HCT116 (cell line): ENCODE results near the gene LTBP4. TPM values are rescaled to one million over a fixed set of nuclear protein-coding genes. Genes with fewer than 3 reads are reported as not detected.

Source experiments
- ATAC-seq: fragments of 200-7000 bp; cut with Tn5 transposase; 2 replicates; pipeline ENCODE4 v1.9.1; 2020; ENCODE audit warnings: mild to moderate bottlenecking, moderate library complexity
- BruUV-seq: library from RNA; stranded (reverse); fragments of 400-500 nt; replicated peaks from 2 replicates; lab custom pipeline; 2021; lab: Mats Ljungman, UMichigan
- CTCF ChIA-PET: fragments of 300-600 bp; sonication (Branson Sonifier 250); formaldehyde crosslinking; loops from one replicate; lab custom pipeline; 2021; ENCODE audit warnings: antibody characterized with exemption; lab: Charles Lee
- POLR2A ChIA-PET: fragments of 300-600, 350-600 bp; sonication (Branson Sonifier 250); formaldehyde crosslinking; loops from one replicate; lab custom pipeline; 2021; ENCODE audit warnings: antibody characterized with exemption; lab: Charles Lee
- RAD21 ChIA-PET, 2 experiments: fragments of 300-600 bp; sonication (Branson Sonifier 250); formaldehyde crosslinking; loops; one replicate each; lab custom pipeline; 2023; ENCODE audit warnings: low total read pairs in 2 of 2; ENCODE audit not compliant: uncharacterized antibody in 2 of 2, unreplicated experiment in 2 of 2, low non-redundant PET in 1 of 2; lab: Charles Lee
- DNase-seq: peaks from one replicate; pipeline ENCODE4 v3.0.0-alpha.2; 2010; ENCODE audit warnings: low read depth, low spot score
- H2AFZ ChIP-seq: fragments of 200-600 bp; shearing (Covaris generic), sonication (generic); 2 replicates; pipeline ENCODE4 v1.6.1; 2017; ENCODE audit warnings: low read depth, mixed run types, mixed read lengths, antibody characterized with exemption, low read length; ENCODE audit not compliant: poor library complexity, severe bottlenecking
- H3K27ac ChIP-seq: 2 replicates; pipeline ENCODE4 v1.5.1; 2012; ENCODE audit warnings: low read depth, low read length
- H3K27me3 ChIP-seq: fragments of 200-600 bp; sonication (generic); 2 replicates; pipeline ENCODE4 v1.6.1; 2016; ENCODE audit warnings: mixed run types, low read length, mixed read lengths; ENCODE audit not compliant: insufficient read depth
- H3K36me3 ChIP-seq, 2 experiments: fragments of 200-500 bp in 1 of 2; fragments of 200-600 bp in 1 of 2; sonication (Bioruptor generic) in 1 of 2; sonication (generic) in 1 of 2; 2 replicates each; pipeline versions ENCODE4 v1.5.1 to v1.6.1; 2014 to 2016; ENCODE audit warnings: low read length in 2 of 2, inconsistent platforms in 1 of 2, mixed read lengths in 1 of 2, mixed run types in 1 of 2; ENCODE audit not compliant: insufficient read depth in 2 of 2, control insufficient read depth in 1 of 2
- H3K4me1 ChIP-seq, 2 experiments: fragments of 200-600 bp in 1 of 2; sonication (generic) in 1 of 2; 2 replicates each; pipeline versions ENCODE4 v1.5.1 to v1.6.1; 2012 to 2017; ENCODE audit warnings: low read length in 2 of 2, inconsistent platforms in 1 of 2, mild to moderate bottlenecking in 1 of 2, mixed read lengths in 1 of 2, mixed run types in 1 of 2, moderate library complexity in 1 of 2; ENCODE audit not compliant: insufficient read depth in 2 of 2, control insufficient read depth in 1 of 2
- H3K4me2 ChIP-seq: fragments of 200-600 bp; sonication (generic); 2 replicates; pipeline ENCODE4 v1.6.1; 2017; ENCODE audit warnings: mixed run types, low read length, mixed read lengths
- H3K4me3 ChIP-seq, 2 experiments: fragments of 200-600 bp in 1 of 2; sonication (generic) in 1 of 2; replicated peaks in 1 of 2; 2 replicates each; pipeline ENCODE4 v1.5.1; 2011 to 2016; ENCODE audit warnings: low read length in 2 of 2, control low read depth in 1 of 2, low read depth in 1 of 2, mild to moderate bottlenecking in 1 of 2, mixed read lengths in 1 of 2, mixed run types in 1 of 2
- H3K79me2 ChIP-seq: fragments of 200-600 bp; sonication (generic); 2 replicates; pipeline ENCODE4 v1.6.1; 2017; ENCODE audit warnings: mild to moderate bottlenecking, mixed run types, low read length, moderate library complexity, mixed read lengths; ENCODE audit not compliant: insufficient read depth
- H3K9ac ChIP-seq: fragments of 200-600 bp; sonication (generic); 2 replicates; pipeline ENCODE4 v1.6.1; 2016; ENCODE audit warnings: low read length, mixed read lengths
- H3K9me2 ChIP-seq: fragments of 200-600 bp; sonication (generic), shearing (Covaris generic); 2 replicates; pipeline ENCODE4 v1.6.1; 2017; ENCODE audit warnings: mixed run types, mild to moderate bottlenecking, moderate library complexity; ENCODE audit not compliant: insufficient read depth
- H3K9me3 ChIP-seq, 2 experiments: fragments of 200-500 bp in 1 of 2; fragments of 200-600 bp in 1 of 2; sonication (Bioruptor generic) in 1 of 2; sonication (generic) in 1 of 2; 2 replicates each; pipeline ENCODE4 v1.6.1; 2014 to 2017; ENCODE audit warnings: low read length in 2 of 2, mixed read lengths in 2 of 2, inconsistent platforms in 1 of 2, low read depth in 1 of 2, mild to moderate bottlenecking in 1 of 2, mixed run types in 1 of 2, moderate library complexity in 1 of 2; ENCODE audit not compliant: control insufficient read depth in 1 of 2, insufficient read depth in 1 of 2
- H4K20me1 ChIP-seq: fragments of 200-600 bp; sonication (generic), shearing (Covaris generic); 2 replicates; pipeline ENCODE4 v1.6.1; 2017; ENCODE audit warnings: mixed run types, mild to moderate bottlenecking, moderate library complexity; ENCODE audit not compliant: insufficient read depth
- CEBPB ChIP-seq: IDR thresholded peaks from 2 replicates; pipeline ENCODE4 v1.6.1; 2012; ENCODE audit warnings: low read depth
- FOSL1 ChIP-seq: IDR thresholded peaks from 2 replicates; pipeline ENCODE4 v1.6.1; 2012; ENCODE audit warnings: low read depth
- POLR2A ChIP-seq: IDR thresholded peaks from 2 replicates; pipeline ENCODE4 v1.7.0; 2011; ENCODE audit warnings: borderline replicate concordance; ENCODE audit not compliant: insufficient read depth, insufficient read length; ENCODE audit errors: extremely low read depth
- POLR2AphosphoS5 ChIP-seq: IDR thresholded peaks from 2 replicates; pipeline ENCODE4 v1.6.1; 2011; ENCODE audit warnings: mild to moderate bottlenecking, low read depth, low read length, moderate library complexity
- SP1 ChIP-seq: IDR thresholded peaks from 2 replicates; pipeline ENCODE4 v1.6.1; 2012; ENCODE audit warnings: low read depth
- TCF7L2 ChIP-seq: IDR thresholded peaks from 2 replicates; pipeline ENCODE4 v1.7.0; 2011; ENCODE audit warnings: borderline replicate concordance, inconsistent platforms; ENCODE audit not compliant: insufficient read depth, insufficient read length; ENCODE audit errors: extremely low read depth
- ZFX ChIP-seq: fragments of 450-650 bp; IDR thresholded peaks from 2 replicates; pipeline ENCODE4 v1.6.1; 2017
- intact Hi-C: fragments of 100-400 bp; cut with micrococcal nuclease; formaldehyde crosslinking; loops from 2 replicates; pipeline ENCODE4 v1.10.0; 2022
- total RNA-seq: library from RNA; stranded (reverse); gene quantifications from one replicate; pipeline ENCODE4 v1.2.1, GENCODE V29; 2021; ENCODE audit not compliant: unreplicated experiment
- TF ChIP-seq, protein P1 (sequence below), 3 experiments: fragments of 200-600 bp in 1 of 3; sonication (generic) in 1 of 3; IDR thresholded peaks in 2 of 3; conservative IDR thresholded peaks in 1 of 3; 2 replicates each; pipeline ENCODE4 v1.5.1; 2012 to 2017; ENCODE audit warnings: low read depth in 2 of 3, low read length in 2 of 3, antibody characterized with exemption in 1 of 3, borderline replicate concordance in 1 of 3, control low read depth in 1 of 3, mild to moderate bottlenecking in 1 of 3, mixed read lengths in 1 of 3, mixed run types in 1 of 3, moderate library complexity in 1 of 3; ENCODE audit not compliant: insufficient read depth in 1 of 3
- TF ChIP-seq, protein P2 (sequence below): IDR thresholded peaks from 2 replicates; pipeline ENCODE4 v1.6.1; 2011; ENCODE audit warnings: mild to moderate bottlenecking, low read length, moderate library complexity; ENCODE audit not compliant: insufficient replicate concordance; ENCODE audit errors: extremely low read depth

LTBP4 gene
- total RNA-seq, 1 experiment from 2014 or later: 310 TPM

DNA sequence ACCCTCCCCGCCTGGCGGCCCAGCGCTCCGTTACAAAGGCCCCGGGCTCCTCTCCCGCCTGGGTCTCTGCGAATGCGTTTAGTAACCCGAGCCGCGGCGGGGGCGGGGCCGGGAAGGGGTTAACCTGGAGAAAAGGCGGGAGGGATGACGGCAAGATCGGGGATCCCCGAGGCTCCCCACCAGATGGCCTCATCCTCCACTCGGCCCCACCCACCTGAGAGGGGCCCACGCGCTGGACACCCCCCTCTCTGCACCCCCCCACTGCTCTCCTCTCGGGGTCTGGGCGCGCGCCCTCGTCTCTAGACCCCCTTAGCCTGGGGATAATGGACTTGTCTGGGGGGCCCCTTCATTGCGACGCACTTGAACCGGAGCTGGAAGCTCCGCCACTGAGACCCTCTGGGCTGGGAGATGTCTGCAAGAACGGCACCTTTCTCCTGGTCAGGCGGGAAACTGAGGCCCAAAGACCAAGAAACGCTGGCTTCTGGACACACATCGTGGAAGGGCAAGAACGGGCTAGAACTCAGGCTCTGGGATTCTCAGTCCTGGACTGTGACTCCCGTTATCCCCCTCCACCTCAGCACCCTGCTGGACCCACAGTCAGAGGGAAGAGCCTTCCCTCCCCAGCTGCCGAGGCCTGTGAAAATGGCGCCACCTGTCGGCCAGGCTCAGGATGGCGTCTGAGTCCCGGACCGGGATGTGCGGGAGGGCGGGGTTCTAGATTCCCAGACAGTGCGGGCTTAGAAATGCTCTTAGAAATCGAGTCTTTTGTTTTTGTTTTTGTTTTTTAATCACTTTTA, 2.9 kb upstream of the LTBP4 start:
- ATAC-seq (peak; percentile 57), DNase-seq (peak; percentile 86)
- no TSS peak for BruUV-seq
- TF ChIP-seq TCF7L2 (peak; percentile 58), CEBPB (no peak), POLR2A (peak; percentile 63), FOSL1 (no peak), SP1 (no peak), POLR2AphosphoS5 (peak; percentile 53), ZFX (no peak)
- TF ChIP-seq, protein P1, sequence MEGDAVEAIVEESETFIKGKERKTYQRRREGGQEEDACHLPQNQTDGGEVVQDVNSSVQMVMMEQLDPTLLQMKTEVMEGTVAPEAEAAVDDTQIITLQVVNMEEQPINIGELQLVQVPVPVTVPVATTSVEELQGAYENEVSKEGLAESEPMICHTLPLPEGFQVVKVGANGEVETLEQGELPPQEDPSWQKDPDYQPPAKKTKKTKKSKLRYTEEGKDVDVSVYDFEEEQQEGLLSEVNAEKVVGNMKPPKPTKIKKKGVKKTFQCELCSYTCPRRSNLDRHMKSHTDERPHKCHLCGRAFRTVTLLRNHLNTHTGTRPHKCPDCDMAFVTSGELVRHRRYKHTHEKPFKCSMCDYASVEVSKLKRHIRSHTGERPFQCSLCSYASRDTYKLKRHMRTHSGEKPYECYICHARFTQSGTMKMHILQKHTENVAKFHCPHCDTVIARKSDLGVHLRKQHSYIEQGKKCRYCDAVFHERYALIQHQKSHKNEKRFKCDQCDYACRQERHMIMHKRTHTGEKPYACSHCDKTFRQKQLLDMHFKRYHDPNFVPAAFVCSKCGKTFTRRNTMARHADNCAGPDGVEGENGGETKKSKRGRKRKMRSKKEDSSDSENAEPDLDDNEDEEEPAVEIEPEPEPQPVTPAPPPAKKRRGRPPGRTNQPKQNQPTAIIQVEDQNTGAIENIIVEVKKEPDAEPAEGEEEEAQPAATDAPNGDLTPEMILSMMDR (IDR thresholded peaks at IDR 0.05 in 2 of 3, conservative IDR thresholded peaks at IDR 0.05 in 1 of 3; ENCODE audit: borderline replicate concordance in 1 of 3, insufficient read depth in 1 of 3, low read depth in 2 of 3, low read length in 2 of 3): peak in 2 of 3 experiments; percentile 97; a peak in 4 of 6 replicates
- TF ChIP-seq, protein P2, sequence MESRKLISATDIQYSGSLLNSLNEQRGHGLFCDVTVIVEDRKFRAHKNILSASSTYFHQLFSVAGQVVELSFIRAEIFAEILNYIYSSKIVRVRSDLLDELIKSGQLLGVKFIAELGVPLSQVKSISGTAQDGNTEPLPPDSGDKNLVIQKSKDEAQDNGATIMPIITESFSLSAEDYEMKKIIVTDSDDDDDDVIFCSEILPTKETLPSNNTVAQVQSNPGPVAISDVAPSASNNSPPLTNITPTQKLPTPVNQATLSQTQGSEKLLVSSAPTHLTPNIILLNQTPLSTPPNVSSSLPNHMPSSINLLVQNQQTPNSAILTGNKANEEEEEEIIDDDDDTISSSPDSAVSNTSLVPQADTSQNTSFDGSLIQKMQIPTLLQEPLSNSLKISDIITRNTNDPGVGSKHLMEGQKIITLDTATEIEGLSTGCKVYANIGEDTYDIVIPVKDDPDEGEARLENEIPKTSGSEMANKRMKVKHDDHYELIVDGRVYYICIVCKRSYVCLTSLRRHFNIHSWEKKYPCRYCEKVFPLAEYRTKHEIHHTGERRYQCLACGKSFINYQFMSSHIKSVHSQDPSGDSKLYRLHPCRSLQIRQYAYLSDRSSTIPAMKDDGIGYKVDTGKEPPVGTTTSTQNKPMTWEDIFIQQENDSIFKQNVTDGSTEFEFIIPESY: no peak
- Histone ChIP-seq H3K9me2 (no peaks in the 10 kb centered on the region), H3K27ac (peak overlapping the region; percentile 63), H2AFZ (no peak overlapping the region), H3K36me3 (no peaks in the 10 kb centered on the region), H3K4me2 (peak overlapping the region; percentile 91), H3K79me2 (peaks cover 11% of the 10 kb centered on the region; the same call in 1 of the 2 replicates), H3K27me3 (no peaks in the 10 kb centered on the region), H3K9ac (peak overlapping the region; percentile 85), H3K9me3 (no peaks in the 10 kb centered on the region), H3K4me1 (peaks cover 27 to 73% of the 10 kb centered on the region in 2 experiments), H3K4me3 (peak overlapping the region; percentile 74 to 82), H4K20me1 (no peaks in the 10 kb centered on the region)
- ChIA-PET CTCF (interaction anchor here (0.7 to 3.9 kb wide), 12 partner anchors 15 to 293 kb away, joined by 3 to 27 read pairs (median 4); no protein-coding TSS in a partner anchor), RAD21 (interaction anchor here in 1 of 2 experiments (0.6 to 0.7 kb wide), 2 partner anchors 48 to 49 kb away, joined by 3 read pairs; no protein-coding TSS in a partner anchor), POLR2A (interaction anchor here (0.6 to 1.6 kb wide), 4 partner anchors 15 to 30 kb away, joined by 3 to 7 read pairs (median 4); no protein-coding TSS in a partner anchor)
- intact Hi-C loops: loop anchor here (1.0 to 5.0 kb wide), 3 partner anchors 49 to 293 kb away; no protein-coding TSS in a partner anchor
